DMS 273 treated with DMSO at 0.1 percent for 48 hours (cell line): Measurements from ENCODE around the gene MYBBP1A.

Experiments used
- DNase-seq: peaks from one replicate; lab custom pipeline; 2025; lab: John Stamatoyannopoulos, UW

Gene MYBBP1A

DNA sequence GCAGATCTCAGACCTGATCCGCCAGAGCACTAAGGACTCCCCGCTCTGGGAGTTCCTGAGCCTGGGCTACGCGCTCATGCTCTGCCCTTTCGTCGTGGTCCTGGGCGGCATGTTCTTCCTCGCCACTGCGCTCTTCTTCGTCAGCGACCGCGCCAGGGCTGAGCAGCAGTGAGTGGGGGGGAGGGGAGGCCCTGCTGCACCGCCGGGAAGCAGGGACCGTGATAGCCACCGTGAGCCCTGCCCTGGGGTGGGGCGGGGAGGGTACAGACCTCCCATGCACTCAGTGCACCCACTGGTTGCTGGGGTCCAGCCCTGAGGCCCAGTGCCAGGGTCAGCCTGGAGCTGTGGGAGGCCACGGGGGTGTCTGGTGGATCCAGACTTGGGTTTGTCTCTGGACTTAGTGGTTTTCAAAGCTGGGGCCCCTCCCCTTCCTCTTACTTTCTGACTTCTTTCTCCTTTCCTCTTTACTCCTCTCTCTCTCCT lies 18.9 kb downstream of the MYBBP1A start:
- no peak for DNase-seq

DNA sequence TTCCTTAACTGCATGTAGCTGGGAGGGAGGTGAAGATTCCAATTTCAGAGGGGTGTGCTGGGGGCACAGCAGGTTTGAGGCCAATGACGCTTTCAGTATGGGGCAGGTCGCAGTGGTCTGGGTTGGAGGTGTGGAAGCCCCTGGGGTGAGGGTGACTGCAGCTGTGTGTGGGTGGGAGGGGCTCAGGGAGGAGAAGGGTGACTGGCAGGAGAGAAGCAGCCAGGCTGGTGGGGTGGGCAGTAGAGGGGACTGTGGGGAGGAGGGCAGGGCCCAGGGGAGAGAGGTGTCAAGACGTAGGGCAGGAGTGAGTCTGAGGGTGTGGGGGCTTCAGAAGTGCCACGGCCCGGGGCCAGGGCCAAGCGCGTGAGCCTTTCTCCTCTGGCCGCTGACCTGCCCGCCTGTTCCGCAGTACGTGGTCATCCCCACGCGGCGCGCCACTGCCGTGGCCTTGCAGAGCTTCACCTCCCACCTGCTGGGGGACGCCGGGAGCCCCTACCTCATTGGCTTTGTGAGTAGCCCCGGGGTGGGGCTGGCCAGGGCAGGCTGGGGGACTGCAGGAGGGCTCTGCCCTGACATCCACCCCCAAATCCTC lies 19.4 kb downstream of the MYBBP1A start:
- DNase-seq: no peak

DNA sequence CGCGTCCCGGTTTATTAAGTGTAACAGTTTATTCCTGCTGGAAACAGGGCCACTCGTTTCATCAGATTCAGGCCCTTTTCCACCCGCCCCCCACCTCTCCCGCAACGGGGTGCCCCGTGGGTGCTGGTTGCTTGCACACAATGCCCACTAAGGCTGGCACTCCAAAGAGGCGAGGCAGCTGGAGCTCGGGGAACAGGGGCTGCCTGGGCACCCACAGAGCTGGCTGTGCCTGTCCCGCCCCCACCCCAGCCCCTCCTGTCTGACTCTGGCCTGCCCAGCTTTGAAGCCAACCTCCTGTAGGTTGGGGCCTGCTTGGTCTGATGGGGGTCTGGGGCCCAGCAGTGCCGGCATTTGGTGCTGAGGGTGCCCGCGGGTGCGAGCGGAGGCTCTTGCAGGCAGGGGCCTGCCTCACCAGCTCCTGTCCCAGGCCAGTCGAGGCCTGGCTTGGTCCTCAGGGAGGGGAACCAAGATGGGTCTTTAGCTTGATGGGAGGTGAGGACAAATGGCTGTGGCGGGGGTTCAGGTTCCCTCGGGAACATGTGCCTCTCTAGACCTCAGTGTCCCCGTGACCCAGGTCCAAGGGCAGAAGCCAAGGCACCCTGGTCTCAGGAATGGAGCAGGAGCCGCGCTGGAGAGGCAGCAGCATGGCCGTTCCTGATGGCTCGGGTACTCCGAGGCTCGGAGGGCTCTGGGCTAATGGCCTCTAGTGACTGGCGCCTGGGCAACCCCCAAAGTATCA lies 20.1 kb downstream of the MYBBP1A start:
- DNase-seq: no peak

DNA sequence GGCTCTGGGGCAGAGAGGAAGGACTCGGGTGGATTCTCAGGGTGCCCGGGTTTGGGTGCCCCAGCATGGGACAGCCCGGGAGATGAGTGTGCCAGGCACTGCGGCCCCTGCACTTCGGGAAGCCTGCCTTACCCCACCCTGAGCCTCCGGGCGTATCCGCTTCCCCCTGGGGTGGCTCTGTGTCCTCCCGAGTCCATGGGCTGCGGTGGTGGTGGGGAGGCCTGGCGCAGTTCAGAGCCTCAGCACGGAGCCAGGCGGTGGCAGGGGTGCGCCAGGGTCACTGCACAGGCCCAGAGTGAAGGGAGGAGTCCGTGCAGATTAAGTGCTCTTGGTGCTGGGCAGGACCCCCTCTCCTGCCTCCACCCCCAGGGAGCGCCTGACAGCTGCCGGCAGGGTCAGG lies 20.7 kb downstream of the MYBBP1A start:
- no peak for DNase-seq

DNA sequence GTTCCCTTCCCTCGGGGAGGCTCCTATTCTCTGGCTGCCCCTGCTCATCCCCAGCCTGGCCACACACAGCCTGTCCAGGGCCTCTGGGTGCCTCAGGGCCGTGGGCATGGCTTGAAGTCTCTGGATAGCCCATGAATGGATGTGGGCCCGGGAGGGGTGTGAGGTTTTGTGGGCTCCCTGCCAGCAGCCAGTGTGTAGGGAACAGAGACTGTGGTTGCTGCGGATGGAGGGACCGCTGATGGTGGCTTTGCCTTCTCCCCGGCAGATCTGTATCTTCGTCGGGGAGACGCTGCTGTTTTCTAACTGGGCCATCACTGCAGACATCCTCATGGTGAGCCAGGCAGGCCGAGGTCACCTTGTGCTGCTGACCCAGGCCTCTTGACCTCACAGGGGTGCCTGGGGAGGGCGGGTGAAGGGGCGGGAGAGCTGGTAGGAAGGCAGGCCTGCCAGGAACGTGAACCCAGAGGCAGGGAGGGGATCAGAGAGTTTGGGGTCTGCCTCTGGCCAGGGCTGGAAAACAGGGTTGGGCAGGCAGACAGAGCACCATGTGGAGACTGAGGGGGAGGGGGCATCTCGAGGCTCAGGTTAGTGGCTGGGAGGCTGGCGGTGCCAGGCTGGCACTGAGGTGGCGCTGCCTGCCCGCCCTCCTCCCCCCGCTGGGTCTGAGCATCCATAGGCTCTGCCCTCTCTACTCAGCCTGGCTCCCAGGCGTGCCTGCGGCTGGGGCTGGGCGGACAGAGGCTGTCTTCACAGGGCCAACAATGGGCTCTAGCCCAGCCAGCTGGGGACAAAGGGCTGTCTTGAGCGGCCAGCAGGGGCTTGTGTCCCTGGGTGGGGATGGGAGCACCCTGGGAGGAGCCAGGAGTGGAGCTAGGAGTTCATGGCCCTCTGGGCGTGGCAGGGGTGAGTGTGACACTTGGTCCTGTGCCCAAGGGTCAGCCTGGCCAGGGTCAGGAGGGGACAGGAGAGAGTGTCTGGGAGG lies 21.4 kb downstream of the MYBBP1A start:
- peak; percentile 41 for DNase-seq

DNA sequence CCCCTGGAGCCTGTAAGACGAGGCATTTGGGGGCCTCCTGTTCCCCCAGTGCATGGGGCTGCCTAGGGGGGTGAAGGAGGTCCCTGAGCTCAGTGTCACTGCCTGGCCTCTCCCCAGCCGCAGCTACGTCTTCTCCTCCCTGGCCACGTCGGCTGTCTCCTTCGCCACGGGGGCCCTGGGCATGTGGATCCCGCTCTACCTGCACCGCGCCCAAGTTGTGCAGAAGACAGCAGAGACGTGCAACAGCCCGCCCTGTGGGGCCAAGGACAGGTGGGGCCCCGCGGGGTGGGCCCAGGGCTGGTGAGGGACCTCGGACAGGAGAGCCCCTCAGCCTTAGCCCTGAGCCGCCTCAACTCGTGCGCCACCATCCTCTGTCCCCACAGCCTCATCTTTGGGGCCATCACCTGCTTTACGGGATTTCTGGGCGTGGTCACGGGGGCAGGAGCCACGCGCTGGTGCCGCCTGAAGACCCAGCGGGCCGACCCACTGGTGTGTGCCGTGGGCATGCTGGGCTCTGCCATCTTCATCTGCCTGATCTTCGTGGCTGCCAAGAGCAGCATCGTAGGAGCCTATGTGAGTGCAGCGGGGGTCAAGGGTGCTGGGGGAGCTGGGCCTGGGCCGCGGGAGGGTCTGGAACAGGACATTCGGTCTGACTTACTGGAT lies 22.2 kb downstream of the MYBBP1A start:
- no peak for DNase-seq

DNA sequence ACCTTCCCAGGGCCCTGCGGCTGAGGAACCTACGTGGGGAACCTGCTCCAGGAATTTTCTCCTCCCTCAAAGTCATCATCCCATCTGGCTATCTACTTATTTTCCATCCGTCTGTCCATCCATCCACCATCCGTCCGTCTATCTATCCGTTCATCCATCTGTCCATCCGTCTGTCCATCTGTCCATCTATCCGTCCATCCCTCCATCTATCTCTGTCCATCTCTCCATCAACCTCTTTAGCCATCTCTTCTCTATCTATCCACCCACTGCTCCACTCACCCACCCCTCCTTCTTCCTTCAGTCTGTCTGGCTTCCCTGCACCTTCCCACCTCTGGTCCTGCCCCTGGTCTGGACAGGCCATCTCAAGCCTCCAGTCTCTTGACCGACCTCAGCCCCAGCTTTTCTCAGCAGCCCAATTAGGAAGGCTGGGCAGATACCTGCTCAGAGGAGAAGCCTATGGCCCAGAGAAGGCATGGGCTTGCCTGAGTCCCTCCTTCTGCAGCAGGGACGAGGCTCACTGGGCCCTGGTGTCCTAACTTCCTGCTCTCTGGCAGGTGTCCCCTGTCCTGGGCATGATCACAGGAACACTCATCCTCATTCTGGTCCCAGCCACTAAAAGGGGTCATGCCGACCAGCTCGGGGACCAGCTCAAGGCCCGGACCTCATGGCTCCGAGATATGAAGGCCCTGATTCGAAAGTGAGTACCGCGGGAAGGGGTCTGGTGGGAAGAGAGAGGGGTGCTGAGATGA lies 23.0 kb downstream of the MYBBP1A start:
- DNase-seq: no peak

DNA sequence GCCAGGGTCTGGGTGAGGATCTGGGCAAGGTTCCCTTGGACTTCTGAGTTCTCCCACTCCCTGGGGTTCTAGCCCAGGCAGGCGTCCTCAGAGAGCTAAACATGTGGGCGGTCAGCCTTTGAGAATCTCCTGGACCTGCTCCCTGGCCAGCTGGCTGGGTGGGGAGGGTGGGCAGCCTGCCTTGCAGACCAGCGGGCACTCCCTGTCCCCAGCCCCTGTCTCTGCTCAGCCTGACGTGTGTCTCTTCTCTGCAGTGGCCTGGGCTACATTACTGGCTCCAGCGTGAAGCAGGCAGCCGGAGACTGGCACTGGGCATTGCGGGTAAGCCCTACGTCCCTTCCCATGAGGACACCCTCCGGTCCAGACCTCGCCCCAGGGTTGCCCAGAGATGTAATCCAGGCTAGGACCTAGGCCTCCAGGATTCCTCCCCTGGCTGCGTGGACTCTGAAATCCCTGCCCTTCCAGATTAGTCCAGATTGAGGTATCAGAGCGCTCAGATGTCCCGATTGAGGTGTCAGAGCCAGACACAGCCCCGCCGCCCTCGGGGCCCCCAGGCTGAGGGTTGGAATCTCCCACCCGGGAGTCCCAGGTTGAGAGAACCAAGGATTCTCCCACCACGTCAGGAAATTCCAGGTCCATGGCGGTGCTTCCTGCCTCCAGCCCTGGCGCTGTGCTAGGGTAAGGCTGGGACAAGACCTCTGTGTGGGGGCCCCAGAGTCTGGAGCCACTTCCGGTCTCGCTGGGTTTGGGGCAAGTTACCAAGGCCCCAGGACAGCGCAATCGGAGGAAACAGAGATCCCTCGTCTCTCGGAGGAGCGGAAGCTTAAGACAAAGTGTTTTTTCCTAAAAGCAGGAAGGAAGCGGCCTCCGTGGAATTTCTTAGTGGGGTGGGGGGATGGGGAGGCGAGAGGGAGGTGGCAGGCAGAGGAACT lies 24.1 kb downstream of the MYBBP1A start:
- no peak for DNase-seq

DNA sequence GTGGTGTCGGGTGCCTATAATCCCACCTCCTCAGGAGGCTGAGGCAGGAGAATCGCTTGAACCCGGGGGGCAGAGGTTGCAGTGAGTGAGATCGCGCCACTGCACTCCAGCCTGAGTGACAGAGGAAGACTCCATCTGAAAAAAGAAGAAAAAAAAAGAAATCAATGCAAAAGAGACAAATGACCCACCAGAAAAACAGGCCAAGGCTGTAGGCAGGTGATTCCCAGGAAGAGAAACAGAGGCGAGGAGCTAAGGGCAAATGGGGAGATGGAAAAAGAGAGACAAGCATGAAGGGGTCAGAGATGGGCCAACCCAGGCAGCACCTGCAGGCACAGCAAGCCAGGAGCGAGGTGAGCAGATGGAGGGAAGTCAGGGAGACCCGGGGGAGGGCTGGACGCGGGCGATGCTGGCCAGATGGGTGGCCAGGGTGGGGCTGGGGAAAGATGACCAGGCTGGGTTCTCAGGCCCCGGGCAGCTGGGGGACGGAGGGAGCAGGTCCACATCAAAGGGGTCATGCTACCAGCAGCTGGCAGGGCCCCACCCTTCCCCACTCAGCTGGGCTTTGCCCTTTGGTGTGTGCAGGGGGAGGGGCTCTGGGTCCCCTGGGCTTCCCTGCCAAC lies 25.5 kb downstream of the MYBBP1A start:
- DNase-seq: no peak

DNA sequence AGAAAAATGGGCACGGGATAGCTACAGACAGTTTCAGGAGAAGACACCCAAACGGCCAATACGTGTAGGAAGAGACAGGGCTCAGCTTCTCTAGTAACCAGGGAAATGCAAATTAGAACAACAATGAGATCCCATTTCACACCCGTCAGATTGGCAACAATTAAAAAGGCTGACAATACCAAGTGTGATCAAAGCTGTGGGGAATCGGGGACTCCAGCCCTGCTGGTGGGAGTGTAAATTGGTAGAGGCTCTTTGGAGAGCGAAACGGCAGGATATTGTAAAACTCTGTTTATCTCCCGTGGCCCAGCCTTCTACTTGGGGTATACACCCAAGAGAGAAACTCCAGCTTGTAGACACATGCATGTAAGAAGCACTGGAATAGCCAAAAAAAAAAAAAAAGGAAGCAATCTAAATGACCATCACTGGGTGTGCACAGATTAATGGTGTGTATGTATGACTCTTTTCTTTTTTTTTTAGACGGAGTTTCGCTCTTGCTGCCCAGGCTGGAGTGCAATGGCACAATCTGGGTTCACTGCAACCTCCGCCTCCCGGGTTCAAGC lies 27.5 kb downstream of the MYBBP1A start:
- DNase-seq: no peak

DNA sequence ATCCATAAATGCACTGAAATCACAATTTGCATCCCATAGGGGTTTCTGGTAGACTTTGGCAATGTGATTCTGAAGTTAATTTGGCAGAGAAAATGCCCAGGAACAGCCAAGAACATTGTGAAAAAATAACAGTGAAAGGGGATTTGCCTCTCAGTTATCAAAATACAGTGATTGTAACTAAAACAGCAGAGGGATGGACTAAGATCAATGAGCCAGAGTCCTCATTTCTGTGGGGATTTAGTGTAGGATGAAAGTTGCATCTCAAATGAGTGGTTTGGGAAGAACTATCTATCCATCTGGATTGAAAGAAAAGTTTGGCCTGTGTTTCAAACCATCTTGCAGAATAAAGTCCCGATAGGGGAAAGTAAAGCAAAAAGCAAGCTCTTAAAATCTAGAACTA lies 28.1 kb downstream of the MYBBP1A start:
- DNase-seq: no peak

DNA sequence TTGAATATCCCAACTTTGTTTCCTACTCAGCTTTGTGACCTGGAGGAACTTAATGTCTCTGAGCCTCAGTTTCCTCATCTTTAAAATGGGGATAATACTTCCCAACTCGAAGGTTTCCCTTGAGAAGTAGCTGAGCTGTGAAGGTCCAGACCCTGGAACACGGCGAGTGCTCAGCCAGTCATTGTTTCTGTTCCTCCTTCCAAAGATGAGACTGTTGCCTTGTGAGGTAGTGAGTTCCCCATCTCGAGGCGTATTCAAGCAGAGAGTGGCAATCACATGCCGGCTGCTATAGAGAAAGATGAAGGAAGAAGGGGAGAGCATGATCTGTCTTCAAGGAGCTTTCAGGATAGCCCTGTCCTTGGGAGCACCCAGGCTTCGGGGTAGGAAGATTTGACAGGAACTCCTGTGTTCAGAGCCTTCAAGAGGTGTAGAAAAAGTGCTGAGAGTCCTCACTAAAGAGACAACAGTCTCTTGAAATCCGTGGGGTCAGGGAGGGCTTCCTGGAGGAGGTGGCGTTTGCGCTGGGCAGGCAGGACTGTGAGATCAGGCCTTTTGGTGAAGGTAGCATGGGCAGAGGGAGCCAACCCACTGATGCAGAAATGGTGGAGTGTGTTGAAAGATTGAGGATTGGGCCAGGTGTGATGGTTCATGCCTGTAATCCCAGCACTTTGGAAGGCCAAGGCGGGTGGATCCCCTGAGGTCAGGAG lies 29.3 kb downstream of the MYBBP1A start:
- DNase-seq: no peak

DNA sequence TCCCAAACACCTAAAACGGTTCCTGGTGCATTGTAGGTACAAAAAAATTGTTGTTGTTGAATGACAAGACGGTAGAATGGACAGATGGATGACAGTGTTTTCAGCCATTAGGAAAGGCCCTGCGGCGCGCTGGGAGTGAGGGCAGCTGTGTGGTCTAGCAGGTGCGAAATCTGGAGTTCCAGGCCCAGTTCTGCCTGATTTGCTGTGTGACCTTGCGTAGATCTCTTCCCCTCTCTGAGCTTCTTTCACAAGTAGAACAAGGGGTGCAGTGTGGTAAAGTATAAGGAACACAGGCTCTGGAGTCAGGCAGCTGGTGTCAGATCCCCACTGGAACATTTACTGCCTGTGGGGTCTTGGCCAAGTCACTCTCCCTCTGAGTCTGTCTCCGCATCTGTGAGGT lies 31.2 kb downstream of the MYBBP1A start:
- no peak for DNase-seq

DNA sequence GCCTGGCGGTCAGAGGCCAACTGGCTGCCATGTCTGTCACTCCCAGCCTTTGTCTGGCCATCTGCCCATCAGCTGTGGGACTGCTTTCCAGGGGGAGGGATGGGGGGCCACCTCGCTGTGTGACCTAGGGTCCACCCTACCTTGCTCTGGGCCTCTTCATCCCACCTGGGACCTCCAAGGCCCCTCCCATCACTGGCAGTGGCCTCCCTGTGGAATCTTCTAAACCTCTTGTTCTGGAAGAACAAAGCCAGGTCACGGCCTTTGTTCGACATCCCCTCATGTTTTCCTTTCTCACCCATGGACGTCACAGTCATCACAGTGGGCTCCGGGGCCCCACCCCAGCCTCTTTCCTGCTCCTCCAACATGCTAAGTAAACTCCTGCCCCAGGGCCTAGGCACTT lies 32.5 kb downstream of the MYBBP1A start:
- no peak for DNase-seq

DNA sequence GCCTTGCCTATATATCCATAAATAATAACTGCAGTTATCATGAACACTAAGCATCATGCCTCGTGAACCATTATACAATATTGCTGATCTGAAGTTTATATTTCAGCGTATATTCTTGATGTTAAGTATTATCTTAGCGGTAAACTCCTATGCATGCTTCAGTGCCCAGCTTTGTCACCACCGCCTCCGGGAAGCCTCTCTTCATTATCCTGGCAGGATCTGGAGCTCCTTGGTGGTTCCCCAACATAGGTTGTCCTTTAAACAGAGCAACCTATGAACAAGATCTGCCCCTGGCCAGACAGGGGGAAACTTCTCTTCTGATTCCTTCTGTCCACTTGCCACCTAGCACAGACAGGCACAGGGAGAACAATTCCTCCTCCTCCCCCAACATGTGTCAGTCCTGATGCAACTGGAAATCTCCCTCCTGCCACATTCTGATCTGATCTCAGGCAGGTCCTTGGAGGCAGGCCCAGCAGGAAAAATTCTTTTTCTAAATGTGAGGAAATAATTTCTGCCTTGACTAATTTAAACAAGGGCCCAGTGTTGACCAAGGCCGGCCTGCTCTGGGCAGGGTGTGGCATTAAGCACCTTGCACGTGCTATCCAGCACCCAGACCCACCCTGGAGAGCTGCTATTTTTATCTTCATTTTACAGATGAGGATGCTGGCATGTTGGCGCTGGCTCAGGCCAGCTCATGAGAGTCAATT lies 34.1 kb downstream of the MYBBP1A start:
- no peak for DNase-seq

DNA sequence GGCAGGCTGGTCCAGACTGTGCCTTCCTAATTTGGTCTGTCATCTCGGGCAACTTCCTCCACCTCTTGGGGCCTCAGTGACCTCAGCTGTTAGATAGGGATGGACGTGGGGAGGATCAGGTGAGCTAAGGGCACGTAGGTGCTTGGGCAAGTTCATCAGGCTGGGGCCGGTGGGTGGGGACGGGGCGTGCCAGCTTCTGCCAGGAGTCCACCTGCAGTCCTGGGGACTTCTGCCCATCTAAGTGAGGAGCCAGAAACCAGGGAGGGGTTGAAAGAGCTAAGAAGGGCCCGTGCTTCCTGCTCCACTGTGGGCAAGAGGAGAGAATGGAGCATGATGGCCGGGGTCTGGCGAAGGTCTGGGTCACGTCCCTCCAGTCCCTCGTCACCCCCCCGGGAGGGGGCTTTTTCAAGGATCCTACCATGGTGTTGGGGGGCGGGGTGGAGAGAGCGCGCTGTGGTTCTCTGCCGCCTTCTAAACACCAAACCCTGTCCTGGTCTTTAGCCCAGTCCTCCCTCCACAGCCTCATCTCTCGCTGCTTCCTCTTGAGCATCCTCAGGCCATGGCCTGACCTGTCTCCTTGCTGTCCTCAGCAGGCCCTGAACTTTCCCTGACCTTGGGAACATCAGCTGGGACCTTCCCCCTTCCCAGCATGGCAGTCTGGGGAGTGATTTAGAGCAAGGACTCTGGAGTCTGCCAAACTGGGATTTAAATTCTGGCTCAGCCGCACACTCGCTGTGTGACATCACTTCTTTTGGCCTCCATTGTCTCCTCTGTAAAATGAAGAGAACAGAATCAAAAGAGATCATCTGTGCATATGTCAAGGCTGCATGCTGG lies 34.9 kb downstream of the MYBBP1A start:
- no peak for DNase-seq

DNA sequence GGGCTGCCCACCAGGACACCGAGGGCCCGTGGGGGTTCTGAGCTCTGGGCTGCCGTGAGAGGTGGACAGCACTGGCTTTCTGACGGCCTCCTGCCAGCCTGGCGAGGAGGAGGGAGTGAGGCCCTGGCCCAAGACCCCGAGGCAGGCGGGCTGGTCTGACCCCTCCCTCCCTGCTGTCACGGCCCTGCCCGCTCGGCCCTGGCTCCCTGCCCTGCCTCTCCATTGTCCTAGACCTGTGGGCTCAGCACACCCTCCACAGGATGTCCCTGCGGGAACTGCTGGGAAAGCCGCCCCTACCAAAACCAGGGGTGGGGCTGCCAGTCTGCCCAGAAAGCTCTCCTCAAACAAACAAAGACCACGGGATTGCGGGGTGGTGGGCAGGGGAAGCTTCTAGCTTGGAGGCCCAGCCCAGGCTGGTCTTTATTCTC lies 35.8 kb downstream of the MYBBP1A start:
- no peak for DNase-seq
